KG1 (cell line): ENCODE data around the gene ZBTB25.

ENCODE experiments used
- DNase-seq: peaks from one replicate; lab custom pipeline; 2025; lab: John Stamatoyannopoulos, UW

The ZBTB25 gene

GRCh38 chr14:64440494-64440893 lies 63.1 kb downstream of the ZBTB25 start:
- DNase-seq: no peak

- DNase-seq: no peak
Observed at GRCh38 chr14:64439141-64439540, 64.5 kb downstream of the ZBTB25 start.

- no peak for DNase-seq
Observed at GRCh38 chr14:64438181-64438841, 65.3 kb downstream of the ZBTB25 start.

- no peak for DNase-seq
Observed at GRCh38 chr14:64434528-64434927, 69.1 kb downstream of the ZBTB25 start.

GRCh38 chr14:64423987-64424386 lies 79.7 kb downstream of the ZBTB25 start:
- no peak for DNase-seq

GRCh38 chr14:64422756-64423155 lies 80.9 kb downstream of the ZBTB25 start:
- no peak for DNase-seq

- DNase-seq: no peak
Observed at GRCh38 chr14:64422005-64422404, 81.6 kb downstream of the ZBTB25 start.

GRCh38 chr14:64421166-64421565 lies 82.5 kb downstream of the ZBTB25 start:
- no peak for DNase-seq

GRCh38 chr14:64419003-64419402 lies 84.6 kb downstream of the ZBTB25 start:
- no peak for DNase-seq

- no peak for DNase-seq
Observed at GRCh38 chr14:64417771-64418125, 85.9 kb downstream of the ZBTB25 start.

GRCh38 chr14:64417055-64417770 lies 86.4 kb downstream of the ZBTB25 start:
- no peak for DNase-seq

GRCh38 chr14:64416348-64416932 lies 87.2 kb downstream of the ZBTB25 start:
- DNase-seq: no peak

GRCh38 chr14:64412237-64412636 lies 91.4 kb downstream of the ZBTB25 start:
- no peak for DNase-seq

GRCh38 chr14:64411001-64411400 lies 92.6 kb downstream of the ZBTB25 start:
- no peak for DNase-seq

- no peak for DNase-seq
Observed at GRCh38 chr14:64410084-64410774, 93.4 kb downstream of the ZBTB25 start.

GRCh38 chr14:64409126-64409920 lies 94.3 kb downstream of the ZBTB25 start:
- DNase-seq: no peak

- no peak for DNase-seq
Observed at GRCh38 chr14:64407329-64407728, 96.3 kb downstream of the ZBTB25 start.

GRCh38 chr14:64405295-64405694 lies 98.3 kb downstream of the ZBTB25 start:
- DNase-seq: no peak

GRCh38 chr14:64401949-64402348 lies 101.7 kb downstream of the ZBTB25 start:
- DNase-seq: no peak

- no peak for DNase-seq
Observed at GRCh38 chr14:64400829-64401459, 102.7 kb downstream of the ZBTB25 start.
